ENCODE data around the gene PDE4B.

DNA sequence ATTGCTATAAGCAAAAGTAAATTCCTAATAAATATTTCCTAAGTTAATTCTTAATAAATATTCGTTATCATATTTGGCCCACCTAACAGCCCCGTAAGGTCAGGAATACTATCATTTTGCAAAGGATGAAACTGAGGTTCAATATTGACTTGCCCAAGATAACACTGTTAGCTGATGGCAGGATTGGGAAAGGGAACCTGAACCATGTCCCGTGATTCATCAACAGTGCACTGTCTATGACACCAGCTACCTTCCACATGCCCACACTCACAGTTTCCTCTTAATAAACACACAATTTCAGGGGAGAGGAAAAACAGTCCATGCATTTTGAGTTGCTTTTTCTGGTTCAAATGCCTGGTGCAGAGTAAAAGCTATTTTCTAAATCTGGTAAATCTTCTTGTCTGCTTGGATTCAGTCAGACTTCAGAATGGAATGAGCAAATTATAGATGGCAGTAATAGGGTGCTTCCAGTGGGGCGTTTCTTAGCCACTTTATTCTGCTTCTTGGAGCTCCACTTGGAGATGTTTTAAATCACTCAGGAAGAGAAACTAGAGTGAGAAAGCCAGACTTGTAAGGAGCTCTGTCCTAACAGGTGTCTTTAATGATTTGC is 354.6 kb downstream of the PDE4B start:
- TF ChIP-seq, protein P1, sequence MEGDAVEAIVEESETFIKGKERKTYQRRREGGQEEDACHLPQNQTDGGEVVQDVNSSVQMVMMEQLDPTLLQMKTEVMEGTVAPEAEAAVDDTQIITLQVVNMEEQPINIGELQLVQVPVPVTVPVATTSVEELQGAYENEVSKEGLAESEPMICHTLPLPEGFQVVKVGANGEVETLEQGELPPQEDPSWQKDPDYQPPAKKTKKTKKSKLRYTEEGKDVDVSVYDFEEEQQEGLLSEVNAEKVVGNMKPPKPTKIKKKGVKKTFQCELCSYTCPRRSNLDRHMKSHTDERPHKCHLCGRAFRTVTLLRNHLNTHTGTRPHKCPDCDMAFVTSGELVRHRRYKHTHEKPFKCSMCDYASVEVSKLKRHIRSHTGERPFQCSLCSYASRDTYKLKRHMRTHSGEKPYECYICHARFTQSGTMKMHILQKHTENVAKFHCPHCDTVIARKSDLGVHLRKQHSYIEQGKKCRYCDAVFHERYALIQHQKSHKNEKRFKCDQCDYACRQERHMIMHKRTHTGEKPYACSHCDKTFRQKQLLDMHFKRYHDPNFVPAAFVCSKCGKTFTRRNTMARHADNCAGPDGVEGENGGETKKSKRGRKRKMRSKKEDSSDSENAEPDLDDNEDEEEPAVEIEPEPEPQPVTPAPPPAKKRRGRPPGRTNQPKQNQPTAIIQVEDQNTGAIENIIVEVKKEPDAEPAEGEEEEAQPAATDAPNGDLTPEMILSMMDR (IDR thresholded peaks at IDR 0.05): no peak
- TF ChIP-seq POLR2A (IDR thresholded peaks at IDR 0.05): no peak
- no peak for TF ChIP-seq POLR2AphosphoS5 (IDR thresholded peaks at IDR 0.05)
